ENCODE data around the gene RUBCN. TPM values are rescaled to one million over a fixed set of nuclear protein-coding genes. Genes with fewer than 3 reads are reported as not detected.

Gene RUBCN
- total RNA-seq, 1 donor from 2014 or later, result 6.7 TPM

Other genes starting within 250 kb of the RUBCN start
- 1.6 and 1.7 TPM in 2 replicates for gene BDH1, start 180.9 kb downstream of the RUBCN start, total RNA-seq
- gene FYTTD1, start 13.0 kb upstream of the RUBCN start, total RNA-seq, result 34.0 and 51.8 TPM in 2 replicates
- gene LRCH3, start 54.4 kb upstream of the RUBCN start, total RNA-seq, result 30.9 and 77.0 TPM in 2 replicates
- 598 and 845 TPM in 2 replicates for gene RPL35A, start 213.3 kb upstream of the RUBCN start, total RNA-seq
- gene LMLN, start 223.3 kb upstream of the RUBCN start, total RNA-seq, result 1.1 and 2.6 TPM in 2 replicates